GM12878 (cell line): Measurements from ENCODE around the gene TCL1B. TPM values are rescaled to one million over a fixed set of nuclear protein-coding genes. Genes with fewer than 3 reads are reported as not detected.

Experiments used
- ATAC-seq: fragments of 200-7000 bp; cut with Tn5 transposase; 3 replicates; pipeline ENCODE4 v1.9.1; 2020; ENCODE audit warnings: mild to moderate bottlenecking, moderate library complexity
- BruUV-seq: library from RNA; stranded (reverse); fragments of 400-500 nt; replicated peaks from 2 replicates; lab custom pipeline; 2021; lab: Mats Ljungman, UMichigan
- CTCF ChIA-PET: fragments of 300-600 bp; sonication (Branson Sonifier 250); formaldehyde crosslinking; extraction: SDS; loops from one replicate; lab custom pipeline; 2021; ENCODE audit warnings: inconsistent platforms; lab: Yijun Ruan, JAX
- POLR2A ChIA-PET: fragments of 350-600 bp; formaldehyde crosslinking; extraction: SDS; loops from one replicate; lab custom pipeline; 2021; ENCODE audit warnings: inconsistent platforms; lab: Charles Lee
- RAD21 ChIA-PET: fragments of 300-600 bp; sonication (Branson Sonifier 250); formaldehyde crosslinking; loops from one replicate; lab custom pipeline; 2023; ENCODE audit warnings: antibody characterized with exemption; ENCODE audit not compliant: unreplicated experiment; lab: Charles Lee
- SMC1A ChIA-PET: fragments of 300-600 bp; sonication (Branson Sonifier 250); formaldehyde crosslinking; loops from one replicate; lab custom pipeline; 2023; ENCODE audit not compliant: unreplicated experiment, uncharacterized antibody; lab: Charles Lee
- DNase-seq: peaks from one replicate; pipeline ENCODE4 v3.0.0-alpha.2; 2011; ENCODE audit warnings: low read depth, low spot score
- FAIRE-seq: peaks from 3 replicates; lab custom pipeline; 2011; peaks lifted over from hg19 to GRCh38; lab: Jason Lieb, UNC
- H2AFZ ChIP-seq: 2 replicates; pipeline ENCODE4 v1.6.0; 2011; ENCODE audit warnings: low read depth, low read length, control low read depth; ENCODE audit not compliant: control insufficient read depth
- H3K27ac ChIP-seq: 2 replicates; pipeline ENCODE4 v1.5.1; 2011; ENCODE audit warnings: control low read depth; ENCODE audit not compliant: control insufficient read depth, insufficient read depth
- H3K27me3 ChIP-seq, 2 experiments: replicated peaks in 1 of 2; 2 replicates each; pipeline versions ENCODE4 v1.6.0 to v1.6.1; 2011; ENCODE audit warnings: low read length in 1 of 2; ENCODE audit not compliant: control insufficient read depth in 2 of 2, insufficient read depth in 2 of 2
- H3K36me3 ChIP-seq, 2 experiments: 2 replicates each; pipeline ENCODE4 v1.5.1; 2011; ENCODE audit warnings: low read length in 1 of 2; ENCODE audit not compliant: control insufficient read depth in 2 of 2, insufficient read depth in 2 of 2
- H3K4me1 ChIP-seq: 2 replicates; pipeline ENCODE4 v1.6.1; 2011; ENCODE audit warnings: mild to moderate bottlenecking, low read length, moderate library complexity, mixed read lengths; ENCODE audit not compliant: control insufficient read depth, insufficient read depth
- H3K4me2 ChIP-seq: 2 replicates; pipeline ENCODE4 v1.6.0; 2011; ENCODE audit warnings: control low read depth; ENCODE audit not compliant: control insufficient read depth, insufficient read depth
- H3K4me3 ChIP-seq: fragments of 200-600 bp; sonication (generic); 2 replicates; pipeline ENCODE4 v1.5.1; 2016
- H3K79me2 ChIP-seq: 2 replicates; pipeline ENCODE4 v1.6.0; 2011; ENCODE audit warnings: low read length; ENCODE audit not compliant: control insufficient read depth, insufficient read depth
- H3K9ac ChIP-seq: 2 replicates; pipeline ENCODE4 v1.8.0; 2011; ENCODE audit warnings: low read length, control low read depth, mixed read lengths; ENCODE audit not compliant: control insufficient read depth, insufficient read depth
- H3K9me3 ChIP-seq: replicated peaks from 3 replicates; pipeline ENCODE4 v1.5.1; 2011; ENCODE audit warnings: mild to moderate bottlenecking, low read length; ENCODE audit not compliant: control insufficient read depth, insufficient read depth
- H4K20me1 ChIP-seq: 2 replicates; pipeline ENCODE4 v1.6.0; 2011; ENCODE audit not compliant: control insufficient read depth, insufficient read depth
- EGR1 ChIP-seq, 2 experiments: IDR thresholded peaks; 1 replicate in 1 of 2; 2 replicates in 1 of 2; pipeline ENCODE4 v1.6.1; 2011 to 2012; ENCODE audit warnings: low read depth in 2 of 2, low read length in 2 of 2, borderline replicate concordance in 1 of 2, mild to moderate bottlenecking in 1 of 2, moderate library complexity in 1 of 2
- HDAC6 ChIP-seq: fragments of 200-600 bp; sonication (generic); IDR thresholded peaks from one replicate; pipeline ENCODE4 v1.8.0; 2017; ENCODE audit warnings: antibody characterized with exemption; ENCODE audit not compliant: unreplicated experiment
- HDGF ChIP-seq: fragments of 450-650 bp; IDR thresholded peaks from 2 replicates; pipeline ENCODE4 v1.6.1; 2016; ENCODE audit warnings: antibody characterized with exemption
- KDM1A ChIP-seq: fragments of 200-600 bp; sonication (generic); IDR thresholded peaks from 2 replicates; pipeline ENCODE4 v1.6.1; 2016; ENCODE audit warnings: borderline replicate concordance
- NBN ChIP-seq: fragments of 450-650 bp; IDR thresholded peaks from 2 replicates; pipeline ENCODE4 v1.6.1; 2016
- NFYB ChIP-seq: IDR thresholded peaks from 2 replicates; pipeline ENCODE4 v1.6.1; 2011; ENCODE audit warnings: low read depth, mild to moderate bottlenecking, low read length, improper control_type of control experiment, moderate library complexity; ENCODE audit not compliant: insufficient read depth
- PKNOX1 ChIP-seq: fragments of 450-650 bp; IDR thresholded peaks from 2 replicates; pipeline ENCODE4 v1.6.1; 2016; ENCODE audit warnings: mild to moderate bottlenecking
- POU2F2 ChIP-seq: IDR thresholded peaks from 3 replicates; pipeline ENCODE4 v1.6.1; 2011; ENCODE audit warnings: low read depth, mild to moderate bottlenecking, low read length, borderline replicate concordance
- RAD51 ChIP-seq: fragments of 450-650 bp; IDR thresholded peaks from 2 replicates; pipeline ENCODE4 v1.6.1; 2016; ENCODE audit warnings: moderate library complexity, mild to moderate bottlenecking, inconsistent platforms
- SMAD1 ChIP-seq: fragments of 450-650 bp; IDR thresholded peaks from 2 replicates; pipeline ENCODE4 v1.6.1; 2018; ENCODE audit warnings: mild to moderate bottlenecking, low read depth; ENCODE audit not compliant: partially characterized antibody
- TARDBP ChIP-seq: IDR thresholded peaks from 2 replicates; pipeline ENCODE4 v1.6.1; 2016; ENCODE audit warnings: borderline replicate concordance
- TCF3 ChIP-seq: IDR thresholded peaks from 2 replicates; pipeline ENCODE4 v1.6.1; 2012; ENCODE audit warnings: low read depth, mild to moderate bottlenecking, low read length, borderline replicate concordance; ENCODE audit not compliant: insufficient read depth
- WGBS: methylation state at CpG from one replicate; pipeline ENCODE4 v1.1.6; 2016; ENCODE audit warnings: low lambda C conversion rate; ENCODE audit not compliant: insufficient replicate concordance, insufficient coverage; ENCODE audit errors: missing lambda C conversion rate; 5-methylcytosine and 5-hydroxymethylcytosine counted together
- in situ Hi-C: fragments of 300-500 bp; cut with MboI; formaldehyde crosslinking; loops from 9 replicates; pipeline ENCODE4 v1.14.3; 2018; ENCODE audit warnings: mixed read lengths
- intact Hi-C: fragments of 100-400 bp; cut with micrococcal nuclease; formaldehyde crosslinking; loops from one replicate; pipeline ENCODE4 v1.14.2; 2022; ENCODE audit not compliant: unreplicated experiment
- polyA plus RNA-seq, 11 experiments: library from polyadenylated mRNA; depleted of rRNA in 4 of 11; unstranded in 6 of 11; stranded (reverse) in 5 of 11; fragments of >200 nt; fragmentation: Nextera tagmentation in 4 of 11; fragmentation: Illumina TruSeq in 1 of 11; extraction: Ambion mirVana in 4 of 11; extraction: Trizol in 1 of 11; gene quantifications; 1 replicate in 1 of 11; 2 replicates in 10 of 11; pipeline versions ENCODE4 v1.2.1 to v1.2.3, GENCODE V29; 2011 to 2016; ENCODE audit warnings: inconsistent platforms in 2 of 11, missing spikeins in 2 of 11, low read depth in 1 of 11
- total RNA-seq, 4 experiments: library from RNA; depleted of rRNA in 3 of 4; stranded (reverse); fragments of >200 nt in 3 of 4; fragmentation: Illumina TruSeq in 1 of 4; extraction: Trizol in 1 of 4; gene quantifications; 2 replicates each; pipeline versions ENCODE4 v1.2.1 to v1.2.3, GENCODE V29; 2013 to 2021
- TF ChIP-seq, protein P1 (sequence below): fragments of 450-650 bp; formaldehyde crosslinking; IDR thresholded peaks from 2 replicates; pipeline ENCODE4 v1.4.0; 2022; ENCODE audit warnings: mild to moderate bottlenecking, moderate library complexity
- TF ChIP-seq, protein P2 (sequence below): fragments of 450-650 bp; conservative IDR thresholded peaks from 2 replicates; pipeline ENCODE4 v1.6.1; 2017; ENCODE audit warnings: mild to moderate bottlenecking, moderate library complexity
- TF ChIP-seq, protein P3 (sequence below): fragments of 450-650 bp; IDR thresholded peaks from 2 replicates; pipeline ENCODE4 v1.6.1; 2018; ENCODE audit warnings: borderline replicate concordance, mild to moderate bottlenecking; ENCODE audit not compliant: partially characterized antibody

Gene TCL1B
- total and polyA plus RNA-seq, 10 of the 15 experiments (the other 5 are each of a cell fraction or from before 2014, with no cell fraction given) = 0.10 to 0.18 (median 0.13) TPM; not detected in 6

GRCh38 chr14:95674613-95675012, 11.6 kb upstream of the TCL1B start:
- ChIA-PET RAD21 (interaction anchor here (1.2 to 1.5 kb wide), 2 partner anchors 112 to 113 kb away, joined by 3 to 4 read pairs; no protein-coding TSS in a partner anchor), SMC1A (interaction anchor here (0.6 to 2.4 kb wide), 6 partner anchors 8 to 45 kb away, joined by 3 to 11 read pairs (median 4); no protein-coding TSS in a partner anchor), CTCF (interaction anchor here (1.0 to 2.2 kb wide), 5 partner anchors 8 to 134 kb away, joined by 3 to 12 read pairs (median 4); no protein-coding TSS in a partner anchor), POLR2A (no interaction called here)
- in situ Hi-C loops (loop anchor here (25.0 kb wide), 1 partner anchor 1712 kb away; no protein-coding TSS in a partner anchor), intact Hi-C loops (no loop called here)
- FAIRE-seq = no peak
- H3K4me3 ChIP-seq = no peak overlapping the region
- no peak for ATAC-seq
- H2AFZ ChIP-seq = no peak overlapping the region
- 0 out of 2 replicates have a peak, but pooled peaks cover 3% of the 10 kb centered on the region for H3K4me1 ChIP-seq
- no peak overlapping the region for H3K4me2 ChIP-seq
- no peaks in the 10 kb centered on the region for H3K36me3 ChIP-seq
- H3K27ac ChIP-seq = no peak overlapping the region
- no peaks in the 10 kb centered on the region for H3K27me3 ChIP-seq
- no peaks in the 10 kb centered on the region for H3K9me3 ChIP-seq
- H3K79me2 ChIP-seq = peaks cover 2% of the 10 kb centered on the region; the same call in 1 of the 2 replicates
- H4K20me1 ChIP-seq = no peaks in the 10 kb centered on the region
- no peak overlapping the region for H3K9ac ChIP-seq
- 30% methylated on average over 4 of the region's 4 CpGs for WGBS
- no peak for TF ChIP-seq HDAC6
- TF ChIP-seq SMAD1 = no peak
- TF ChIP-seq EGR1 (IDR thresholded peaks at IDR 0.05; ENCODE audit: borderline replicate concordance in 1 of 2, low read depth in 2 of 2, low read length in 2 of 2) = no peak
- TF ChIP-seq NFYB = no peak
- TF ChIP-seq KDM1A = no peak
- TF ChIP-seq, protein P1, sequence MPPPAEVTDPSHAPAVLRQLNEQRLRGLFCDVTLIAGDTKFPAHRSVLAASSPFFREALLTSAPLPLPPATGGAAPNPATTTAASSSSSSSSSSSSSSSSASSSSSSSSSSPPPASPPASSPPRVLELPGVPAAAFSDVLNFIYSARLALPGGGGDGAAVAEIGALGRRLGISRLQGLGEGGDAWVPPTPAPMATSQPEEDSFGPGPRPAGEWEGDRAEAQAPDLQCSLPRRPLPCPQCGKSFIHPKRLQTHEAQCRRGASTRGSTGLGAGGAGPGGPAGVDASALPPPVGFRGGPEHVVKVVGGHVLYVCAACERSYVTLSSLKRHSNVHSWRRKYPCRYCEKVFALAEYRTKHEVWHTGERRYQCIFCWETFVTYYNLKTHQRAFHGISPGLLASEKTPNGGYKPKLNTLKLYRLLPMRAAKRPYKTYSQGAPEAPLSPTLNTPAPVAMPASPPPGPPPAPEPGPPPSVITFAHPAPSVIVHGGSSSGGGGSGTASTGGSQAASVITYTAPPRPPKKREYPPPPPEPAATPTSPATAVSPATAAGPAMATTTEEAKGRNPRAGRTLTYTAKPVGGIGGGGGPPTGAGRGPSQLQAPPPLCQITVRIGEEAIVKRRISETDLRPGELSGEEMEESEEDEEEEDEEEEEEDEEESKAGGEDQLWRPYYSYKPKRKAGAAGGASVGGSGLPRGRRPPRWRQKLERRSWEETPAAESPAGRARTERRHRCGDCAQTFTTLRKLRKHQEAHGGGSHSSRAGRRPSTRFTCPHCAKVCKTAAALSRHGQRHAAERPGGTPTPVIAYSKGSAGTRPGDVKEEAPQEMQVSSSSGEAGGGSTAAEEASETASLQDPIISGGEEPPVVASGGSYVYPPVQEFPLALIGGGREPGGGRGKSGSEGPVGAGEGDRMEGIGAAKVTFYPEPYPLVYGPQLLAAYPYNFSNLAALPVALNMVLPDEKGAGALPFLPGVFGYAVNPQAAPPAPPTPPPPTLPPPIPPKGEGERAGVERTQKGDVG (CRISPR knock-in tag) = no peak
- TF ChIP-seq TCF3 = no peak
- TF ChIP-seq, protein P2, sequence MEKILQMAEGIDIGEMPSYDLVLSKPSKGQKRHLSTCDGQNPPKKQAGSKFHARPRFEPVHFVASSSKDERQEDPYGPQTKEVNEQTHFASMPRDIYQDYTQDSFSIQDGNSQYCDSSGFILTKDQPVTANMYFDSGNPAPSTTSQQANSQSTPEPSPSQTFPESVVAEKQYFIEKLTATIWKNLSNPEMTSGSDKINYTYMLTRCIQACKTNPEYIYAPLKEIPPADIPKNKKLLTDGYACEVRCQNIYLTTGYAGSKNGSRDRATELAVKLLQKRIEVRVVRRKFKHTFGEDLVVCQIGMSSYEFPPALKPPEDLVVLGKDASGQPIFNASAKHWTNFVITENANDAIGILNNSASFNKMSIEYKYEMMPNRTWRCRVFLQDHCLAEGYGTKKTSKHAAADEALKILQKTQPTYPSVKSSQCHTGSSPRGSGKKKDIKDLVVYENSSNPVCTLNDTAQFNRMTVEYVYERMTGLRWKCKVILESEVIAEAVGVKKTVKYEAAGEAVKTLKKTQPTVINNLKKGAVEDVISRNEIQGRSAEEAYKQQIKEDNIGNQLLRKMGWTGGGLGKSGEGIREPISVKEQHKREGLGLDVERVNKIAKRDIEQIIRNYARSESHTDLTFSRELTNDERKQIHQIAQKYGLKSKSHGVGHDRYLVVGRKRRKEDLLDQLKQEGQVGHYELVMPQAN = no peak
- no peak for TF ChIP-seq NBN
- TF ChIP-seq RAD51 = no peak
- TF ChIP-seq, protein P3, sequence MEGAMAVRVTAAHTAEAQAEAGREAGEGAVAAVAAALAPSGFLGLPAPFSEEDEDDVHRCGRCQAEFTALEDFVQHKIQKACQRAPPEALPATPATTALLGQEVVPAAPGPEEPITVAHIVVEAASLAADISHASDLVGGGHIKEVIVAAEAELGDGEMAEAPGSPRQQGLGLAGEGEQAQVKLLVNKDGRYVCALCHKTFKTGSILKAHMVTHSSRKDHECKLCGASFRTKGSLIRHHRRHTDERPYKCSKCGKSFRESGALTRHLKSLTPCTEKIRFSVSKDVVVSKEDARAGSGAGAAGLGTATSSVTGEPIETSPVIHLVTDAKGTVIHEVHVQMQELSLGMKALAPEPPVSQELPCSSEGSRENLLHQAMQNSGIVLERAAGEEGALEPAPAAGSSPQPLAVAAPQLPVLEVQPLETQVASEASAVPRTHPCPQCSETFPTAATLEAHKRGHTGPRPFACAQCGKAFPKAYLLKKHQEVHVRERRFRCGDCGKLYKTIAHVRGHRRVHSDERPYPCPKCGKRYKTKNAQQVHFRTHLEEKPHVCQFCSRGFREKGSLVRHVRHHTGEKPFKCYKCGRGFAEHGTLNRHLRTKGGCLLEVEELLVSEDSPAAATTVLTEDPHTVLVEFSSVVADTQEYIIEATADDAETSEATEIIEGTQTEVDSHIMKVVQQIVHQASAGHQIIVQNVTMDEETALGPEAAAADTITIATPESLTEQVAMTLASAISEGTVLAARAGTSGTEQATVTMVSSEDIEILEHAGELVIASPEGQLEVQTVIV = no peak
- no peak for TF ChIP-seq POU2F2
- no peak for TF ChIP-seq HDGF
- no peak for TF ChIP-seq TARDBP
- TF ChIP-seq PKNOX1 = no peak
- DNase-seq = no peak
- BruUV-seq = no TSS peak
